ENCODE results near the gene RUNX1. TPM values are rescaled to one million over a fixed set of nuclear protein-coding genes. Genes with fewer than 3 reads are reported as not detected.

The RUNX1 gene
- total and polyA plus RNA-seq, 10 donors: 4.8 to 70.0 (median 43.6) TPM

GRCh38 chr21:34887725-34888568 lies 161.2 kb downstream of the RUNX1 start:
- 1 to 3% (median 2%) methylated on average over 39 to 40 of the region's 40 CpGs for WGBS, 5 donors
- H3K27ac ChIP-seq: peak overlapping the region; percentile 84 to 98 (median 95)
- TF ChIP-seq CTCF (IDR thresholded peaks at IDR 0.05 in 8 of 11, conservative IDR thresholded peaks at IDR 0.05 in 3 of 11): no peak
- TF ChIP-seq POLR2AphosphoS5 (IDR thresholded peaks at IDR 0.05): peak in 2 of 3 donors; percentile 69 to 83
- TF ChIP-seq POLR2A (IDR thresholded peaks at IDR 0.05): no peak
- DNase-seq: peak; percentile 95
- peaks cover 0 to 59% (median 13%) of the 10 kb centered on the region in 7 donors for H3K27me3 ChIP-seq (replicated peaks in 1 of 7)
- no peaks in the 10 kb centered on the region for H3K9me3 ChIP-seq
- H3K36me3 ChIP-seq: no peaks in the 10 kb centered on the region
- H3K4me3 ChIP-seq: peak overlapping the region; percentile 60 to 96 (median 88)
- peaks cover 19 to 92% (median 66%) of the 10 kb centered on the region in 6 donors for H3K4me1 ChIP-seq
- intact Hi-C loops (cut with DNase I; ENCODE audit: low total_unique reads): loop anchor here (5.0 kb wide), 1 partner anchor 164 kb away; no protein-coding TSS in a partner anchor

- H3K36me3 ChIP-seq: no peaks in the 10 kb centered on the region
- peaks cover 27 to 94% (median 70%) of the 10 kb centered on the region in 6 donors for H3K4me1 ChIP-seq
- no peak for DNase-seq
- peak overlapping the region; percentile 14 to 98 (median 95) for H3K27ac ChIP-seq
- WGBS, 5 donors: 4 to 32% (median 14%) methylated on average over 14 to 15 of the region's 15 CpGs
- peak overlapping the region; percentile 22 to 96 (median 88) for H3K4me3 ChIP-seq
- peaks cover 0 to 56% (median 12%) of the 10 kb centered on the region in 7 donors for H3K27me3 ChIP-seq (replicated peaks in 1 of 7)
- TF ChIP-seq POLR2A (IDR thresholded peaks at IDR 0.05): no peak
- TF ChIP-seq CTCF (IDR thresholded peaks at IDR 0.05 in 8 of 11, conservative IDR thresholded peaks at IDR 0.05 in 3 of 11): no peak
- intact Hi-C loops (cut with DNase I; ENCODE audit: low total_unique reads): loop anchor here (5.0 kb wide), 1 partner anchor 165 kb away; no protein-coding TSS in a partner anchor
- H3K9me3 ChIP-seq: no peaks in the 10 kb centered on the region
Measured at GRCh38 chr21:34887105-34887442, 162.0 kb downstream of the RUNX1 start.

GRCh38 chr21:34886240-34887104 lies 162.6 kb downstream of the RUNX1 start:
- TF ChIP-seq POLR2A (IDR thresholded peaks at IDR 0.05): no peak
- peak; percentile 51 to 80 (median 72) for TF ChIP-seq POLR2AphosphoS5 (IDR thresholded peaks at IDR 0.05)
- DNase-seq: peak; percentile 89
- 8 to 28% (median 9%) methylated on average over 54 to 56 of the region's 56 CpGs for WGBS, 5 donors
- peaks cover 28 to 94% (median 70%) of the 10 kb centered on the region in 6 donors for H3K4me1 ChIP-seq
- peaks cover 0 to 50% (median 12%) of the 10 kb centered on the region in 7 donors for H3K27me3 ChIP-seq (replicated peaks in 1 of 7)
- H3K4me3 ChIP-seq: peak overlapping the region; percentile 22 to 96 (median 88)
- no peaks in the 10 kb centered on the region for H3K9me3 ChIP-seq
- H3K36me3 ChIP-seq: no peaks in the 10 kb centered on the region
- intact Hi-C loops (cut with DNase I; ENCODE audit: low total_unique reads): loop anchor here (5.0 kb wide), 1 partner anchor 166 kb away; no protein-coding TSS in a partner anchor
- H3K27ac ChIP-seq: peak overlapping the region; percentile 14 to 98 (median 95)

GRCh38 chr21:34885626-34886239 lies 163.4 kb downstream of the RUNX1 start:
- Histone ChIP-seq H3K27ac (peak overlapping the region; percentile 14 to 98 (median 95)), H3K4me3 (peak overlapping the region; percentile 22 to 96 (median 88)), H3K36me3 (peaks cover 0 to 2% (median 0%) of the 10 kb centered on the region in 6 donors), H3K4me1 (peaks cover 27 to 94% (median 70%) of the 10 kb centered on the region in 6 donors), H3K27me3 (replicated peaks in 1 of 7) (peaks cover 0 to 42% (median 11%) of the 10 kb centered on the region in 7 donors), H3K9me3 (no peaks in the 10 kb centered on the region)
- intact Hi-C loops (cut with DNase I; ENCODE audit: low total_unique reads): loop anchor here (5.0 kb wide), 1 partner anchor 167 kb away; no protein-coding TSS in a partner anchor
- TF ChIP-seq CTCF (IDR thresholded peaks at IDR 0.05 in 8 of 11, conservative IDR thresholded peaks at IDR 0.05 in 3 of 11) (no peak), POLR2A (IDR thresholded peaks at IDR 0.05) (no peak), POLR2AphosphoS5 (IDR thresholded peaks at IDR 0.05) (peak in 1 of 3 donors; percentile 8)
- 21 to 38% (median 31%) methylated on average over 21 to 24 of the region's 24 CpGs for WGBS, 5 donors
- DNase-seq: no peak

Measured in spleen (tissue), 11 donors.